Spinal cord (tissue), 10 donors: Measurements from ENCODE around the gene RFX4. TPM values are rescaled to one million over a fixed set of nuclear protein-coding genes. Genes with fewer than 3 reads are reported as not detected.
"Not testable (repeated sequence)": the region's sequence is repeated elsewhere in the genome, so short reads cannot be mapped to it uniquely, and the experiment has no call there.

ENCODE experiments used
- DNase-seq, 6 donors: peaks; one replicate each; pipeline versions ENCODE4 v3.0.0 to v3.0.0-alpha.2; 2013 to 2015; ENCODE audit warnings: low spot score in 6 of 6, low read depth in 4 of 6
- H3K27ac ChIP-seq: one replicate; pipeline ENCODE4 v1.5.1; 2013; ENCODE audit warnings: low read depth, low read length, control low read depth
- H3K27me3 ChIP-seq: one replicate; pipeline ENCODE4 v1.6.1; 2013; ENCODE audit warnings: low read length; ENCODE audit not compliant: control insufficient read depth, insufficient read depth
- H3K36me3 ChIP-seq: one replicate; pipeline ENCODE4 v1.6.1; 2013; ENCODE audit warnings: low read length; ENCODE audit not compliant: control insufficient read depth, insufficient read depth
- H3K4me1 ChIP-seq: one replicate; pipeline ENCODE4 v1.6.1; 2013; ENCODE audit warnings: low read length; ENCODE audit not compliant: control insufficient read depth, insufficient read depth
- H3K4me3 ChIP-seq: one replicate; pipeline ENCODE4 v1.5.1; 2013; ENCODE audit warnings: low read depth, low read length, control low read depth
- H3K9me3 ChIP-seq: one replicate; pipeline ENCODE4 v1.6.1; 2013; ENCODE audit warnings: low read length; ENCODE audit not compliant: control insufficient read depth, insufficient read depth
- WGBS: methylation state at CpG from one replicate; pipeline ENCODE4 v1.1.5; 2013; ENCODE audit warnings: missing lambda C conversion rate; ENCODE audit not compliant: insufficient coverage; 5-methylcytosine and 5-hydroxymethylcytosine counted together
- polyA plus RNA-seq, 2 donors: library from polyadenylated mRNA; unstranded; fragments of 120-200 nt; gene quantifications; one replicate each; pipeline ENCODE4 v1.2.1, GENCODE V29; 2013; ENCODE audit not compliant: insufficient read length in 2 of 2
- total RNA-seq, 2 donors: library from RNA; depleted of rRNA in 1 of 2; stranded (reverse); fragments of 120-200 nt in 1 of 2; fragments of >200 nt in 1 of 2; gene quantifications; one replicate each; pipeline versions ENCODE4 v1.2.3 to v1.2.4, GENCODE V29; 2013 to 2014
- donor health status: healthy.

The RFX4 gene
- total and polyA plus RNA-seq, 4 donors, result 18.6 to 90.3 (median 45.6) TPM

- 35% methylated on average over 2 of the region's 3 CpGs for WGBS
Observed at GRCh38 chr12:106681210-106681609, 98.4 kb downstream of the RFX4 start.

GRCh38 chr12:106682594-106683234 lies 99.9 kb downstream of the RFX4 start:
- Histone ChIP-seq H3K4me1 (peaks cover 3% of the 10 kb centered on the region), H3K9me3 (no peaks in the 10 kb centered on the region), H3K27me3 (no peaks in the 10 kb centered on the region), H3K4me3 (no peak overlapping the region), H3K36me3 (no peaks in the 10 kb centered on the region), H3K27ac (no peak overlapping the region)
- DNase-seq, result no peak
- 92% methylated on average over 1 of the region's 4 CpGs for WGBS

More at GRCh38 chr12:106681210-106681609, 98.4 kb downstream of the RFX4 start:
- no peak overlapping the region for H3K27ac ChIP-seq
- H3K27me3 ChIP-seq, result no peaks in the 10 kb centered on the region
- H3K4me1 ChIP-seq, result peaks cover 3% of the 10 kb centered on the region
- H3K4me3 ChIP-seq, result no peak overlapping the region
- no peak for DNase-seq
- H3K36me3 ChIP-seq, result peaks cover 3% of the 10 kb centered on the region
- no peaks in the 10 kb centered on the region for H3K9me3 ChIP-seq

GRCh38 chr12:106684497-106684896 lies 101.7 kb downstream of the RFX4 start:
- Histone ChIP-seq H3K4me1 (no peaks in the 10 kb centered on the region), H3K9me3 (no peaks in the 10 kb centered on the region), H3K4me3 (no peak overlapping the region), H3K27me3 (no peaks in the 10 kb centered on the region), H3K27ac (no peak overlapping the region), H3K36me3 (no peaks in the 10 kb centered on the region)
- WGBS, result no CpG with 5 or more reads among the region's 7 CpGs
- no peak for DNase-seq

- DNase-seq, result no peak
- Histone ChIP-seq H3K9me3 (no peaks in the 10 kb centered on the region), H3K4me1 (no peaks in the 10 kb centered on the region), H3K27me3 (no peaks in the 10 kb centered on the region), H3K27ac (no peak overlapping the region), H3K4me3 (no peak overlapping the region), H3K36me3 (no peaks in the 10 kb centered on the region)
Observed at GRCh38 chr12:106685381-106685780, 102.6 kb downstream of the RFX4 start.

GRCh38 chr12:106687672-106688071 lies 104.9 kb downstream of the RFX4 start:
- H3K9me3 ChIP-seq, result no peaks in the 10 kb centered on the region
- H3K4me3 ChIP-seq, result no peak overlapping the region
- no peak for DNase-seq
- H3K27me3 ChIP-seq, result no peaks in the 10 kb centered on the region
- H3K36me3 ChIP-seq, result no peaks in the 10 kb centered on the region
- no peaks in the 10 kb centered on the region for H3K4me1 ChIP-seq
- H3K27ac ChIP-seq, result no peak overlapping the region

GRCh38 chr12:106690569-106691305 lies 107.9 kb downstream of the RFX4 start:
- Histone ChIP-seq H3K27me3 (no peaks in the 10 kb centered on the region), H3K9me3 (no peaks in the 10 kb centered on the region), H3K36me3 (no peaks in the 10 kb centered on the region), H3K4me1 (no peaks in the 10 kb centered on the region), H3K4me3 (no peak overlapping the region), H3K27ac (no peak overlapping the region)
- WGBS, result 95% methylated on average over 3 of the region's 3 CpGs
- peak in 1 of 6 donors; percentile 67 for DNase-seq

GRCh38 chr12:106692033-106692432 lies 109.2 kb downstream of the RFX4 start:
- not testable (repeated sequence) for H3K4me3 ChIP-seq, H3K27ac ChIP-seq, H3K27me3 ChIP-seq, DNase-seq, H3K9me3 ChIP-seq, H3K36me3 ChIP-seq, H3K4me1 ChIP-seq
- WGBS, result no CpG with 5 or more reads among the region's 6 CpGs

GRCh38 chr12:106692896-106693820 lies 110.4 kb downstream of the RFX4 start:
- peaks cover under 1% of the 10 kb centered on the region for H3K9me3 ChIP-seq
- no peak overlapping the region for H3K27ac ChIP-seq
- peak in 1 of 6 donors; percentile 93 for DNase-seq
- WGBS, result 96% methylated on average over 6 of the region's 6 CpGs
- H3K4me3 ChIP-seq, result no peak overlapping the region
- peaks cover 3% of the 10 kb centered on the region for H3K4me1 ChIP-seq
- no peaks in the 10 kb centered on the region for H3K27me3 ChIP-seq
- peaks cover 5% of the 10 kb centered on the region for H3K36me3 ChIP-seq

- WGBS, result 100% methylated on average over 6 of the region's 6 CpGs
- Histone ChIP-seq H3K4me1 (peaks cover 3% of the 10 kb centered on the region), H3K36me3 (peaks cover 11% of the 10 kb centered on the region), H3K4me3 (no peak overlapping the region), H3K27me3 (no peaks in the 10 kb centered on the region), H3K27ac (no peak overlapping the region), H3K9me3 (peaks cover 3% of the 10 kb centered on the region)
- no peak for DNase-seq
Observed at GRCh38 chr12:106696071-106696470, 113.3 kb downstream of the RFX4 start.
